Suprapubic skin (tissue), 4 donors: ENCODE measurements around the gene CLASP1.

Source experiments
- CTCF ChIP-seq, 2 donors: fragments of 200-600 bp in 1 of 2; fragments of 450-650 bp in 1 of 2; sonication (generic) in 1 of 2; IDR thresholded peaks; one replicate each; pipeline ENCODE4 v1.5.1; 2016 to 2019; ENCODE audit warnings: antibody characterized with exemption in 2 of 2, mild to moderate bottlenecking in 1 of 2, moderate library complexity in 1 of 2
- POLR2A ChIP-seq, 2 donors: fragments of 450-650 bp; IDR thresholded peaks; one replicate each; pipeline ENCODE4 v1.6.1; 2017; ENCODE audit warnings: antibody characterized with exemption in 2 of 2, mild to moderate bottlenecking in 2 of 2, moderate library complexity in 2 of 2
- POLR2AphosphoS5 ChIP-seq, 3 donors: sonication (generic); formaldehyde crosslinking; IDR thresholded peaks; one replicate each; pipeline ENCODE4 v1.6.1; 2017; ENCODE audit warnings: antibody characterized with exemption in 3 of 3

- TF ChIP-seq CTCF (IDR thresholded peaks at IDR 0.05) (no peak), POLR2A (IDR thresholded peaks at IDR 0.05) (no peak), POLR2AphosphoS5 (IDR thresholded peaks at IDR 0.05) (no peak)
Observed at GRCh38 chr2:121365061-121365460, 284.2 kb downstream of the CLASP1 start.
